HG02759 (cell line): Measurements from ENCODE around the gene GALNT18.

Source experiments
- ATAC-seq: cut with Tn5 transposase; IDR thresholded peaks from one replicate; pipeline ENCODE4 v1.9.1; 2021; ENCODE audit warnings: mild to moderate bottlenecking, moderate library complexity; ENCODE audit not compliant: unreplicated experiment

GALNT18 gene

DNA sequence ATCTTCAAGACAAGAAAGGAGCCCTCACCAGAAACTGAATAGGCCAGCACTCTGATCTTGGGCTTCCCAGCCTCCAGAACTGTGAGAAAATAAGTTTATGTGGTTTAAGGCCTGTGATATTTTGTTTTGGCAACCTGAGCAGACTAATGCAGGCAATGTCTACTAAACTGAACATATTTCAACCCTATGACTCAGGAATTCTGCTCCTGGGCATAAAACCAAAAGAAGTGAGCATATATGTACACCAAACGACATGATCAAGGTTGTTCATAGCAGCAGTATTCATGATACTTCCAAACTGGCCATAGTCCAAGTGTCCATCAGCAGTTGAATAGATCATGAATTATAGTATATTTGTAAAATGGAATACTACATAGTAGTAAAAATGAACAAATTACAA lies 297.7 kb downstream of the GALNT18 start:
- no peak for ATAC-seq

DNA sequence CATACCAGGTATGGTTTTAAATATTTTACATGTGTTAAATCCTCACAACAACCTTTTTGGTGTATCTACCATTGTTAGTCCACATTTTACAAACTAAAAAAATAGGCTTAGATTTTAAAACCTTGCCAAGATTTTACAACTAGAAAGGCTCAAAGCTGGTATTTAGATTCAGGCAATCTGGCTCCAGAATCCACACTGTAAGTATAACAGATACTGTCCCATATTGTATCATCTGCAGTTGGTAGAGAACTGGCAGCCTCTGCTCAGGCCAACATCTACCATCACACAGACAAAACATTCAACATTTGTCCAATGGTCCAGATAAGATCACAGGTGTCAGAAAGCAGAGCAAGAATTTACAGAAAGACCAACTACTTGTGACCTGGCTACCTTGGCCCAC lies 299.7 kb downstream of the GALNT18 start:
- no peak for ATAC-seq

DNA sequence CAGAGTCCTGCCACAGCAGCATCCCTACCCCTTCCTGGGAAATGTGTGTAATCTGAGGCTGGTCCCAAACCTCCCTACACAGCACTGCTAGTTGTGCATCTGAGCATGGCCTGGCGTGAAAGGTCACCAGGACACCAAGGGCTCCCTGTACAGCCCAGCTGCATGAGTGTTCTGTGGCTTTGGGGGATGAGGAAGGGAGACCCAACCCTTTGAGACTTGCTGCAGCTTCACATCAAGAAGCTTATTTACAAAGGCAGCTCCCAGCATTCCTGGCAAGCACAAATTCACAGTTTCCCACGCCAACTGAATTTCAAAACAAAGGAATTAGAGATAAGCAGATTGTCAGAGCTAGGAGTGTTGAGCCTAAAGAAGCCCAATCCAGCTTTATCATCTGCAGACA lies 301.0 kb downstream of the GALNT18 start:
- no peak for ATAC-seq

DNA sequence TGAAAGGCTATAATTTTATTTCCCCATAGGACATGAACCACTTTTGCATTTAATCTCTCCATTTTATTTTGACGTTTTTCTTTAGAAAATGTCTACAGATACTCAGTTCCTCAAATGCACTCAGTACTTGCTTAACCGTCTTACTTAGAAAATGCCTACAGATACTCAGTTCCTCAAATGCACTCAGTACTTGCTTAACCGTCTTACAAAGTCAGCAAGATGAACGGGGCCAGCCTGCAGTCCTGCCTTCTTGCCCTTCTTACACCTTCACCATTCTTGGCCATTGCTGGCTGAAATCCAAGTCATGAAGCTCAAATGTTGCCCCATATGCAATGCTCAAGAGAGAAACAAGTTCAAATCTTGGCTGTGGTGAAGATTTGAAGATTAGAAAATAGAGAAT lies 302.8 kb downstream of the GALNT18 start:
- no peak for ATAC-seq

DNA sequence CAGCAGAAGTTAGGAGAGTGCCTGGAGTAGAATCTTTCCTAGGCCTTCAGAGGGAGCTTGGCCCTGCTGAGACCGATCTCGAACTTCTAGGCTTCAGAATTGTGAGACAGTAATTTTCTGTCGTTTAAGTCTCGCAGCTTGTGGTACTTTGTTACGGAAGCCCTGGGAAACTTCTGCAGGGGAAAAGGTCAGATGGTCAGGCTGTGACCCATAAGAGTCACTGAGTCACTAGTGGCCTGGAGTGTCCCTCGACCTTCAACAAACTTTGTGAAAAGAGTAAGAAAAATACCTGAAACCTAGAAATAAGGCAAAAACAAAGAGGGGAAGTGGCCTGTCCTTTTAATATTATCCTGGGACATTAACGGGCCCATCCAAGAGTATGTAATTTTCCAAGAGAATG lies 303.3 kb downstream of the GALNT18 start:
- ATAC-seq: no peak

DNA sequence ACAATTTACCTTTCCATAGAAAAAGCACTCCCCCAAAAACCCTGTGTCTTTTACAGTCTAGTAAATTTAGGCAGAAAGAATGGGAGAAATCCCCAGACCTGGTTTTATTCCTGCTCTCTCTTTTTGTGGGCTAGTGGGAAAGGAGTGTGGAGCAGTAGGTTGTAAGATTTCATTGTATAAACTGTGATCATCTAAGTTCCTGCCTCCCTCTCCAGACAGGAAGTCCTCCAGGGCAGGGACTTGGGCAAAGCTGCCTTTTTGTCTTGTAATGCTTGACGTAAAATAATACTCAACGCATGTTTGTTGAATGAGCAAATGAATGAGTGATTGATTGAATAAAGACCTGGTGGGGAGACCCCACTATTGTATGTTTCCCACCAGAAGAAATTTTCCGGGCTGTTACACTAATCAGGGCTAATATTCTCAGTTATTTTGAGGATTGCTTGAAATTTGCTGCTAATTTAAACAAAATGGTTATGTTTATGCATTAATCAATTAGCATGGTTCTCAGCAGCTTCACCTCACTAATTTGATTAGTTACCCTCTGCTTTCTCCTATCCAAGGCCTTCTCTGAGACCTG lies 305.1 kb downstream of the GALNT18 start:
- ATAC-seq: no peak

DNA sequence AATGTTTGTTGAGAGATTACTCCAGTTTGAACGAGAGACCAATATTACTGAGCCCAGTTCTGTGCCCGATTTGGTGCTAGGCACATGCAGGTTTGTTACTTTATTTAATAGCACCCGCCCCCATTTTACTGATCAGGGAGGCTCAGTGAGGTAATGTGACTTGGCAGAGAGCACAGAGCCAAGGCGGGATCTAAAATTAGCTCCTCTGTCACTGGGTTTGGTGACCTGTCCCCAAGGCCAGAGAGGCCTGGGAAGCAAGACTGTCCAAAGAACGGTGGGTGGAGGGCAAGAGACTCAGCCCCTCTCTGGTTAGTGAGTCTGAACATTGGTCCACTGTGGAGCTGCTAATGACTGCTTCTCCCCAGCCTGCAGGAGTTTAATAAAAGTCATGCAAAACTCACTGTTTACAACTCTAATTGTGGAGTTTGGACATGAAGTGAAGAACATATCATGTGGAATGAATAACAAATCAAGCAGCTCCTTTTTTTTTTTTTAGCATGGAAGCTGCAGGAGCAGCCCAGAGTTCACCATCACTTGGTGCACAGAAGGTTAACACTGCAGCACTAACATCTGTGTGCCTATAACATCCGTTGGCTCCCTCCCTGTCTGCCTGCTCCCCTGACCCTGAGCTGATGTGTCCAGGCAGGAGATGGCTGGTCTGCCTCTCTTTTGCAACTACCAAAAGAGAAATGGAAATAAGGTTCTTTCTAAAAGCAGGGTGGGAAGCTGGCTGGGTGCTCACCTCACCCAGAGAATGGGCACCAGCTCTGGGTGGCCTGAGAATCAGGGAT lies 307.7 kb downstream of the GALNT18 start:
- ATAC-seq: no peak

DNA sequence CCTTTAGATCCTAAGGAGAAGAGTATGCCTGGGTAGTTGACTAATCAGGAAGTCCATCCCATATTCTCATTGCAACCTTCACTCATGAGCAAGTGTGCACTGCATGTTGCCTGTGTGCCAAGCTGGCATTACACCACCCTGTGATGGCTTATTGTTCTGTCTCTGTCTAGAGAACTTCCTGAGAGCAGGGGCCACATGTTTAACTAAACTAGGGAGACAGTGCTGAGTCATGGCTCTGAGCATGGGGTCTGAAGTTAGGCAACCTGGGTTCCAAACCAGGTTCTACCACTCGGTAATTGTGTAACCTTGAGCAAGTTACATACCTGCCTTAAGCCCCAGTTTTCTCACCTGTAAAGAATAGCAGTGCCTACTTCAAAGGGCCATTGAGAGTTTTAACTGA lies 308.4 kb downstream of the GALNT18 start:
- no peak for ATAC-seq

DNA sequence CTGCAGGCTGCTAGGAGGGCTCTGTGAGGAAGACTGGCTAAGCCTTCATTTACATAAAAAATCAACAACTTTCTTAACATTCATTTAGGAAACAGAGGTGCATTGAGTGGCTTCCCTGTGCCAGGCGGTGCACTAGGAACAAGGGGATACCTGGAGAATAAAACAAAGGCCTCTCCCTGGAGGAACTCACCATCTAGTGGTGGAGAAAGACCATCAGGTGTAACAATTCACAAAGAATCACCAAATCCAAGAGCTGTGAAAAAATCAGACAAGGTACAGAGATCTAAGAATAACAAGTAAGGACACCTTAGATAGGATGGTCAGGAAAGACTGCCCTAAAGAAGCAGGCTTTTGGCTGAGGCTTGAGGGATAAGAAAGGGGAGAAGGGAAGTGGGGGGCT lies 309.1 kb downstream of the GALNT18 start:
- no peak for ATAC-seq

DNA sequence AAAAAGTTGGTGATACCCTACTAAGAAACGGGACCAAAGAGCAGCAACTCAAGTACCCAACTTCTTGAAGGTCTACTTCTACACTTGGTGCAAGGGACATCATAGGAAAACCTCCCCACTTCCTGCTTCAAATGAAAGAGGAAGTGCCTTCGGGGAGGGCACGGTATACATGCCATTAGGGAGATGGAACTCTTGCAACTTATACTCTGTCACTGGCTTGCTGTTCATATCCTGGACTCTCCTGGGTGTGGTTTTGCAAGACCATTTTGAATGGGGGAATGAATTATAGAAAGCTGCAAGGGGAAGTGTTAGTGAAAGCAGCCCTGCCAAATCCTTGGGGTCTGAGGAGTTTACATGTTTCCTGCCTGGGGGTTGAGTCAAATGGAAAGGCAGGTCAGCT lies 310.6 kb downstream of the GALNT18 start:
- no peak for ATAC-seq

DNA sequence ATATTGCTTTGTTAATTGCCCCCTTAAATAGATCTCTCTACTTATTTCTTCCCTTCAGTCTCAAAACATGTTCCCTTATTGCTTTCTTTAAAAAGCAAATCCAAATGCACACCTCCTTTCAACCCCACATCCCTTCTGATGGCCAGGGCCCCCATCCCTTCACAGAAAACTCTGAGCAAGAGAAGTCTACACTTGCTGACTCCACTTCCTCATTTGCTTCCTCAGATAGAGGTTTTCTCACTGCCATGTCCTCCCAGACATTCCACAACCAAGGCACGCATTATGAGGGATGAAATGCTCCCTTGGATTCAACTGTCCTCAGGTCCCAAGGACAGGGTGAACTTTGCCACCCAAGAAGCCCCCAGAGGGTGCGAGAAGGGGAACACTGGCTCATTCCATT lies 311.9 kb downstream of the GALNT18 start:
- ATAC-seq: no peak

DNA sequence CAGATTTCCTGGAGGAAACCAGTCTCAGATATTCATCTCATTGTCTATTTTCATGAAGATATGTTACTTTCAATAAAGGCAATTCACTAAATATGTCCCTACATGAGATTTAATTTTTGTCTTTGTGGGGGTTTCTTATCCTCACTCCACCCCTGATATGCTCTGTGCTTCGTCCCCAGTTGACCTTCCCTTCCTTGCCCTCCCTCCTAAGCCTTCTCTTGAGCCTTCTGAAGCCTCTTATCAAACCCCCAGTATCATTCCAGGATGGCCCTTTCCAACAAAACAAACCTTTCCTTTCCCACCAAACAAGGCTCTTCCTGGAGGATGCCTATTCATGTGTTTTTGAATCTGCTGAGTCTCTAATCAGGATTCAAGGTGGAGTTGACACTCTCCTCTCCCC lies 313.6 kb downstream of the GALNT18 start:
- ATAC-seq: no peak

DNA sequence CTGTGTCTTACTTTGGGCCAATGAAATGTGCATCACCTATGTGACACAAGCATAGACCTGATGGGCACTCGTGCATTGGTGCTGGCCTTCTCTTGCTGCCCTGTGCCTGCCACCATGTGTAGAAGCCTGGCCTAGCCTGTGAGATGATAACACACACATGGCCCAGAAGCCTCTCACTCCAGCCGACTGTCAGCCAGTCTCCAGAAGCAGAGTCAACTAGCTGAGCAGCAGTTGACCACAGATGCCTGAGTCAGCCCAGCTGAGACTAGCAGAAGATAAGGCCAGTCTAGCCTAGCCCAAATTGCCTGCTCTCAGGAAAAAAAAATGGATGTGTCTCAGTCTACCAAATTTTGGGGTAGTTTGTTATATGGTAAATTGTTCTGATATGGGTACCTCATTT lies 314.9 kb downstream of the GALNT18 start:
- no peak for ATAC-seq

DNA sequence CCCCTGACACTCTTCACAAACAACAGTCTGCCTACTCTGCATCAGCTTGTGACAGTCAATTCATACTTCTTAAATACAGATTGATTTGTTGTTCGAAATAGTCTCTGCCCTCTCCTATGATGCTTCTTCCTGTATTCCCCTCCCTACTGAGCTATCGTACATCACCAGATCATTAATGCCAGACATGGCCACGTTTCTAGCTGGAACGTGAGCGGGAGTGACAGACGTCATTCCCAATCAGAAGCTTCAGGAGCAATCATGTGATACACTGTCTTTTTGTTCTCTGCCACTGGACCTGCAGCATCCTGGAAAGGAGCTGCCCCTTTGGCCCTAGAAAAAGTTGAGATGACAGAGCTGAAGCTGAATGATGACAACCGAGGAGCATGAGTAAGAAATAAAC lies 317.3 kb downstream of the GALNT18 start:
- no peak for ATAC-seq

DNA sequence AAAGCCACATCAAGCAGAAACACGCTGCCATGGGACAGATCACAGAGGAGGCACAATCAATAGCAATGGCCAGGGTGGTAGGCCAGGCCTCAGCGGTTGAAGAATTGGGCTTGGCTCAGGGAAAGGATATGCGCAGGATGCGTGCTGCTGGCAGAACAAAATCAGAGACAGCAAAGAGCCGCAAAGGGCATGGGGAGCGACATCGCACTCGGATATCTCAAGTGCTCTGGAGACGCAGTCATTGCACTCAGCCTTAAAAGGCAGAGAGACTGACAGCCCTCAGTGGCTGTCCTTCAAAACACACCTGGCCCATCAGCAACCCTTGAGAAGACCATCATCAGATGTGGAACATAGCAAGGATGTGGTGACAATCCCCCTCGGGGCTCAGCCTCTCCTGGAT lies 319.2 kb downstream of the GALNT18 start:
- ATAC-seq: no peak

DNA sequence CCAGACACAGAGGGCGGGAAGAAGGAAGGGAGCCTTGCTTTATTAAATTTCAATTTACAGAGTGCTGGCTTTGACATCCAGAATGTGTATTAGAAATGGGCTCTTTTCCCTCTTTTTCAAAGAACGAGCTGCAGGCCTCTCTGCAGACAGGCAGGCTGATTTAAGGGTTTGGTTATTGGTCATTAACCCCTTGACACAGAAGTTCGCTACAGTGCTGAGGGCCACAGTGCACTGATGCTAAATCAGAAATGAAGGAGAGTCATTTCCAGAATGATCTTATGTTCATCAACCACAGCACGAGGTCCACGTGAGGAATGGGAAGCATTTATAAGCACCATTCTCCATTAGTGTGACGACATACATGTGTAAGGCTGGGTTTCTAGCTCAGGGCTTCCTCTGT lies 320.6 kb downstream of the GALNT18 start:
- no peak for ATAC-seq

DNA sequence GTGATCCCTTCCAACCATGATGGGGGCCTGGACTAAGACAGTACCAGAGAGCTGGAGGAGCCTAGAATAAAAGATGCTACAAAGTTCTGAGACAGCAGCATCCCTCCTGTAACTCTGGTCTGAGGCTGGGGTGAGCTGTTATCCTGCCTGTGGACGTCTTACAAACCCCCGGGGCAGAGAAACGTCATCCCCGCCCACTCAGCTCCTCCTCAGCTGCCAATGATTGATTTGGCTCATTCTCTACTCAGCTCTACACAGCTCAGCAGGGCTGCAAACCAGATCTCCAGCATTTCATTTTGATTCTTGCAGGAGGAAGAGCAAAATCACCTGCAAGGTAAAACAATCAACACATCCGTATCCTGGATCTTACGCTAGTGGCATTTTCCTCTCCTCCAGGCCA lies 324.2 kb downstream of the GALNT18 start:
- ATAC-seq: no peak

DNA sequence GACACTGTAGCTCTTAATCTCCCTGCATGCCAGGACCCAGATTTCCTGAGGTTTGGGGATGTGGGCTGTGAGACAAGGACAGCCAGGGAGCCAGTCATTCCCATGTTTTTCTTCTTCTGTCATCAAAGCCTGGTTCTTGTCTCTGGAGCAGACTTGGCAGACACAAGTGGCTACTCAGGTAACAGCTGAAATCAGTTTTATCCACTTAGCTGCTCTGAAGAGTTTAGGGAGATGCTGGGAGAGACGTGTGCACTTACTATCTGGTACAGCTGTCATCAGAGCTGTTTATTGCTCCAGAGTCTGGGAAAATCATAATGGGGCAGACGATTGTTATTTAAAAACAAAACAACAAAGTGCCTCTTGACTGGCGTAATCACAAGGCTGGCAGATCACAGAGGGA lies 325.4 kb downstream of the GALNT18 start:
- ATAC-seq: no peak

DNA sequence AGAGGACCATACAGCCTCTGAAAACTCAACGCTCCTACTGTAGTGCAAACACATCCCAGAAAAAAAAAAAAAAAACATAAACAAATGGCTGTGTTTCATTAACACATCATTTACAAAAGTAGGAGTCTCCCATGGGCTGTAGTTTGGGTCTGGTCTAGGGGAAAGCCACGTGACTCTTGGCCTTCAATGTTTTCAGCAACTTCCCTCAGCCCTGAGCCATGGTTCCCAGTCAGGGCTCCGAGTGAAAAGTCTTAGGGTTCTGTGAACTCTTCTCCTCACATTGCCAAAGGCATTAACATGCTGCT lies 327.3 kb downstream of the GALNT18 start:
- ATAC-seq: no peak

DNA sequence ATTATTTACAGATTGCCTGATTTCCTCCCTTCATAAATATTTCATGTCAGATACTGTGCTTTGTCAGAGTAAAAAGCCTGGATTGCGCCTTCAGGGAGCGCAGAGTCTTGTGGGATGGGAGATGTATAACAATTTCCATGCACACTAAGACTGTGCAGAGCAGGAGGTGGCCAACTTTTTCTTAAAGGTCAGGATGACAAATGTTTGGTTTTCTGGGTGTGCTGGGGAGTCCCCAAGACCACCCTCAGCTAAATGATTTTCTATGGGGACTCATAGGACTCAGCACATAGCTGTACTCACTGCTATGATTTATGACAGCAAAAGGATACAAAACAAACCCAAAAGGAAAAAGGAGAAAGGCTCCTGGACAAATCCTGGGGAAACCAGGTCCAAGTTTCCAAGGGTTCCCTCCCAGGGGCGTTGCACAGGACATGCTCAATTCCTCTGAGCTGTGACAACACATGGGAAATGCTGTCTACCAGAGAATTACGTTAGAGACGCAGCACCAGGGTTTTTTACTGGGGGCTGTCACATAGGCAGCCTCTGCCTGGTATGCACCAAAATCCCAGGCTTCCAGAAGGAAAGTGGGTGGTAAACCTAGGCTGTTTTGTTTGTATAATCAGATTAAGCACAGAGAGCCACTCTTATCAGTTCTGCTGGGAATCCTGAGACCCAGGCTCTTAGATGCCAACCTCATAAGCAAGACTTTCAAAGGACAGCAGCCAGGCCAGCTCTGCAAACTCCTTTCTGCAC lies 327.8 kb downstream of the GALNT18 start:
- ATAC-seq: no peak

DNA sequence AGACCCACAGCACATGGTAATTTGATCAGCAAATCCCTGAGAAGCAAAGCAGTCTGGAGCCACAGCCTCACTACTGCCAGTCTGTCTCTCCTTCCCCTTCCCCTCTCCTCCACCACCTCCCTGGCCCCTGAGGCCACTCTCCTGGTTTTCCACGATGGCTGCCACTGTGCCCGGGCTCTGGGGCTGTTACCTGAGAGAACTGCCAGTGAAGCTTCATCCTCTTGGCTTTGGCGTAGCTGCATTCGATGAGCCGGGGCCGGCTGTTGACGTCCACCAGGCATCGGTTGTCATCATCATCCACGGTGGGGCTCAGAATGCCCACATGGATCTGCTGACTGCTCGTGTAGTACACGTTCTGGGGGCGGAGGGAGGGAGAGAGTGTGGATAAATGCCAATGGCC lies 329.0 kb downstream of the GALNT18 start:
- no peak for ATAC-seq
